HG03280 (cell line): ENCODE data around the gene TRIM9.

Source experiments
- ATAC-seq: cut with Tn5 transposase; IDR thresholded peaks from one replicate; pipeline ENCODE4 v1.9.1; 2021; ENCODE audit warnings: mild to moderate bottlenecking, moderate library complexity; ENCODE audit not compliant: unreplicated experiment

The TRIM9 gene

DNA sequence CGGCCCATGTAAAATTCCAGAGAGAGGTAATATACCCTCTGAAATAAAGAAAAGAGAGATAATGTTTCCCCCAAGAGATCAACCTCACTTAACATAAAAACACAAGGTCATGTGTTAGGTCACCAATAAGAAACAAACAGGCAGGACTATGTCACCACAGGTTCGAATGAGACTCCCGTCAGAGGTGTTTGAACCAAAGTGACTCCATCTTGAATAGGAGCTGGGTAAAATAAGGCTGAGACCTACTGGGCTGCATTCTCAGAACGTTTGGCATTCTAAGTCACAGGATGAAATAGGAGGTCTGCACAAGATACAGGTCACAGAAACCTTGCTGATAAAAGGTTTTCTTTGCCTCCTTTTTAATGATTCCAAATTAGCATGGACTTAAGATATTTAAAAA is 157.1 kb downstream of the TRIM9 start:
- ATAC-seq: no peak

DNA sequence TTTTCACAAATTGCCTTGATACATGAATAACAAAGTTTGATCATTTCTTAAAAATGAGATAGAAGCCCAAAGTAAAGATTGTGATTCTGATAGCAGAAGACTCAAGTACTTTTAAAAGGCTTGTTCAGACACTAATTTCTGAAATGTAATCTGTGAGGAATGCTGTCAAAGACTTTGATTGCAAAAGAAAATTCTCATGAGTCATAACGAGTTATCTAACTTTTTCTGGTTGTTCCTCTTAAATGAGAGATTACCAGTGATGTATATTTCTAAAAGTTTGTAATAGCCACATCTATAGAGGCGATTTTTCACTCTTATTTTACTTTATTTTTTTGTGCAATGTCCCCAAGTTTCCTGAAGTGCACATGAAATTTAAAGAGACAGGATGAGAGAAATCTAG is 157.6 kb downstream of the TRIM9 start:
- no peak for ATAC-seq

DNA sequence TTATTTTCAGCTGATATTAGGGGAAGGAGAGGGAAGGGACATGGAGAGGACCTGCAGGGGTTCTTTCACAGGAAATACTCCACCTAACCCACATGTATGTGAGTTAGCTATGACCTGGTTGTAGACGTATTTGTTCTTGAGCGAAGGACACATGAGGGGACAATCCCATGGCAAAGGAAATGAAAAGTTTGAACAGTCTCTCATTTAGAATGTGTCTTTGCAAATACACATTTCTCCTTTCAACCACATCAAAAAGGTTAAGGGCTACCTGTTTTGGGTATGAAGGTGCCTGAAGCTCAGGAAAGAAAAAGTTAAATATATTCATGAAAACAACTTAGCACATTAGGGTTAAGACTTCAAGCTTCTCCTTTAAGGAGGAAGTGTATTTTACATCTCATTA is 158.0 kb downstream of the TRIM9 start:
- ATAC-seq: no peak

DNA sequence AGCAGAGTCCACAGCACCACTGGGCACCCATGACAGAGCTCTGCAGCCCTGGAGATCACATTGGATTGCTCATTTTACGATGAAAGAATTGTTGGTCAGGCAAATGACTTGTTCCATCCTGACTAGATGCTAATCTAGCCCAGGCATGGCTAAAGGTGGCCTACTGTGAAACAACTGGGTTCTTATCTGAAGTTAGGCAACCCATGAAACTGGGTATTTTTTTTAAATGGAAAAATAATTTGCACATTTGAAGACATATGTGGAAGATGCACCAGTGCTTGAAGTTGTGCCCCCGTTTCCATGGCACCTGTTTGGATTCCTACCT is 158.9 kb downstream of the TRIM9 start:
- no peak for ATAC-seq

DNA sequence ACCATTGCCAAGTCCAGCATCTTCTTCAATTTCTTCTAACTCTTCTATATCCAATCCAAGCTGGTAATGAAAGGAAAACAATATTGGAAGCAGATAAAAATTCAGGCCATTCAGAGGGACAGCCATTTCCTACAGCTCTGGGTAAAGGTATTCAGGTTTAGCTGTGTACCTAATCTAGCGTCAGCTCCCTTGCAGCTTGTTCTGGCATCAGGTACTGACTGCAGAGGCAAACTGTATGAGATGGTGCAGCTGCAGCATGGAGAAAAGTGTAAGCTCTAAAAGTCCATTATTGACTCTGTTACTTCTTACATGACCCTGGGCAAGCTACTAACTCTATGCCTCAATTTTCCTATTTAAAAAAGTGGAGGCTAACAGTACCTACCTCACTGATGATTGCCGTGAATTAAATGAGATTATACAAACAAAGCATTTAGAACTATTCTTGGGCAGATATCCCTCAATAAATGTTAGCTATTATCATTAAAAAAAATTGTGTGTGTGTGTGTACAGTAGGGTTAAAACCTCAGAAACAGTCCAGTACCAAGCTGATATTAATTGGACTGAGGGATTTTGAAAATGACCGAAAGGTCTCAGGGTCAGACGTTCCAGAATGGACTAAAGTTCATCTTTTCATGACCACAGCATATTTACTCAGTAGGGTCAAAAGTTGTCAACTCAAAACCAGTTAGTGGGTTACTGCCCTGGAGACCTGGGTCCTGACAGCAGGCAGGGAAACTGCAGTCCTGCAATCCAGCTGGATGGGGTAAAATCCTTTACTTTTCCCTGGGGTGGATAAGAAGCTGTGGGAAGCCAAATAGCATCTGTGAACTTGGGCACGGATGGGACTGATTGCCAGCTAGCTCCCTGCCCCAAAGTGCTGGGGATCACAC is 159.5 kb downstream of the TRIM9 start:
- no peak for ATAC-seq

DNA sequence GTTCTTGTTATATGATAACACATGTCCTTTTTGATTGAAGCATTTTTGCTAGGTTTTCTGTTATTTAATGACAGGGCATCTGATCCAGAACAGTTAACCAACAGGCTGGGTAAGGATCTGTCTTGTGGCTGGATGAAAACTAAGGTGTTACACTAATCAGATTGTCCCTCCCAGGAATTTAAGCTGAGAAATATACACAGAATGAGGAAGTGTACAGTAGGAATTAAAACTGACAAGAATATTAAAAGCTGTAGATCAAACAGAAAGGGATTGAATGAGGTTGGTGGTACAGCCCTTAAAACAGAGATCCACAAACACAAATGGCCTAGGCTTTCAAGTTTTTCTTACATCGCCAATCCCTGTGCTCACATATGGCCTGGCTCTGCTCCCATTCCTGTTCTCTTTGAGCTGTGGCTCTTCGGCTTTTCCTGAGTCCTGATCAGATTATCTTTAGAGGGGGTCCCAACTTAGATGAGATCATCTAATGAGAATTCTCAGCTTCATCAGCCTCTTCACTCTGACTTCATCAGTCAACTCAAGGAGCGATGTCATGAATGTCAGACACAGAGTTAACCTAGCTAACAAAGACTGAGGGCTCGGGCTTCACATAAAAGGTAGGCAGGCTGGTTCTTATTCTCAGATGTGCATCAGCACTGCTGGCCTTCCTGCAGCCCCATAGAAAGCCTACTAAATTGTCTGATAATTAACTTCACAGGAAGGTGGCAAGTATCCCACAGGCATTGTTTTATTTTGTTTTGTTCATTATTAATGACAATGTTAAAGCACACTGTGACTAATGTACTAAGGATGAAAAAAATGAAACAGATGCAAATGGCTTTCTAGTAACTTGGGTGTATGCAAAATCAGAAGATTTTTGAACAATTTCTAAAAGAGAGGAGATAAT is 162.1 kb downstream of the TRIM9 start:
- no peak for ATAC-seq

DNA sequence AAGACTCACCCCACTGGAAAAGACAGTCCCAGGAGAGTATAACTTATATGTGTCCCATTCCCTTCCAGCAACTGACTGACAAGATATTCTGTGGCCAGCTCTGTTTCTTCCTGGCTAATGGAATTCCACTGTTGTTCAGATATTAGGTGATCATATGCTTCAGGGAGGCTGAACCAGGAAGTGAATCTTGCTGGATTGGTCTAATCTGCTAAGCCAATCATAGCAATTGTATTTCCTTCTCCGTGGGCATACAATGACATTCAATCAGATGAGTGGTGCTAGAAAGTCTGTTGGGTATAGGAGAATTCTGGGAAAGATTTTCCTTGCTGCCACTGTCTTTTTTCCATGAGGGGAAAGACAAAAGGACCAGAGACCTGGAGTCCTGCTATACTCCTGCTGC is 162.7 kb downstream of the TRIM9 start:
- ATAC-seq: no peak

DNA sequence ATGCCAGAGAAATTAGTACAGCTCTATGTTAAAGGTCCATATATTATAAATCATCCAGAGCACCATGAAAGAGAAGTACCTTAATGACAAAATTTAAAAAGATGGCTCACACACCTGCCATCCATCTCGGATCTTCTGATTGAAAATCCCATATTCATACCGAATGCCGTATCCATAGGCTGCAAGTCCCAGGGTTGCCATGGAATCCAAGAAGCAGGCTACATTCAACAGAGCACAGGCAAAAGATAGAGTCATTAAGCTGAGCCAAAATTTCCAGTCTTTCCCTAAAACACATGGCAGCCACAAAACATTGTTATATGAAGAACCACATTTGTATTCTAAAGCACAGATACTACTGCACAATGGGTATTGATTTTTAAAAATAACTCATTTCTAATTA is 163.3 kb downstream of the TRIM9 start:
- no peak for ATAC-seq

DNA sequence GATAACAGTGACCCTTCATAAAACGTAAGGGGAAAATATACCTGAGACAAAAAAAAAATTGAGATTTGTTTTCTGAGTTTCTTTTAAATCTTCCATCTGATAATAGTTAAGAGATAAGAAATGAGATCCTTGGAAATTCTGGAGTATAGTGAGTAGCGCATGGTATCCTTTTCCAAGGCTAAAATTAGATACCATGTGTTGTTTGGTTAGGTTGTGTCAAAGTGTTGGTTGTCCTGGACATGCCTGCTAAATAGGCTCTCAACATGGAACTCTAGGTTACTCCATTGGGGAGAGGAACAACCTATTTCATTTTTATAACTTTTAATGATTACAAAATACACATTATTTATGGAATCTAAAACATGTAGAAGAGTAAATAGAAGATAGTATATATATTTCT is 165.4 kb downstream of the TRIM9 start:
- ATAC-seq: no peak

DNA sequence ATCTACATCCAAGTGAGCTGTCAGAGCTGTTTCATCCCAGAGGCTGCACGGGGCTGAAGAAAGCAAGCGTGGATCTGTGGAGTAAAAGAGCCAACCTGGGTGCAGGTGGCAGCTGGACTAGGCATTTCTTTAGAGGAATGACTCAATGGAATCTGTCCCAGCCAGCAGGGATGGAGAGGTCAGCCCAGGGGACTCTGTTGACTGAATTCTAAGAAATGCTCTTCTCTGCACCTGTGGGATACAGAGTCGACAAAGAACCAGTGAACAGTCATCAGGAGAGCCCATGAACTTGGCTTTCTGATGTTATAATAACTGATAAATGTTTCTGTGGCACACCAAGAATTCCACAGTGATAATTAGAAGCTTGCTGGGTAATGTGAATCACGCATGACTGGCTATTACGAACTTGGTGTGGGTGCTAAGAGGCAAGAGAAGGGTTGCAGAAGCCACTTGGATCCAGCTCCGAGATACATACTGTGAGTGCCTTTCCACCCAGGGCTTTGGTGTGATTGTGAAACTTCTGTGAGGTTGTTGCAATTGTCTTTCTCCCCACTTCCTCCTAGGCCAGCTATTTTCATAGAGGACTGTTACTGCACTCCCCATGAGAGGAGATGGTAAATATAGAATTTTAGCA is 166.8 kb downstream of the TRIM9 start:
- ATAC-seq: no peak

DNA sequence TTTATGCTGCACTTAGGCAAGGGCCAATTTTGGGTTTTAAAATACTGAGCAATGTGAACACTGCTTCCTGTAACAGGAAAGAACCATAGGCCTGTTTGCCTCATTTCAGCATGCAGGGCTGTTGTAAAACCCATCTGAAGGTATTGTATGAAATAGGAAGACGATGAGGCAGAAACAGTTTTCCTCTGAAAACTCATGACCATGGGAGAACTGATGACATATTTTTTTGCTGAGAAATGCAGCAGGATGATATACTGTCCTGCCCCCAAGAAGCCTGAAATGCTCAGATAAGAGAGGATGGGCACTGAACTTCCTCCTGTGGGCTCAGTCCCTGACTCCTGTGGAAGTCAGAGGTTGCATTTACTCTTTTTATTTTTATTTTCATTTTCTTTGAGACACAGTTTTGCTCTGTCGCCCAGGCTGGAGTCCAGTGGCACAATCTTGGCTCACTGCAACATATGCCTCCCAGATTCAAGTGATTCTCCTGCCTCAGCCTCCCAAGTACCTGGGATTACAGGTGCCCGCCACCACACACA is 168.0 kb downstream of the TRIM9 start:
- no peak for ATAC-seq
